Measurements from ENCODE around the gene PIP.
"Not testable (repeated sequence)": the region's sequence is repeated elsewhere in the genome, so short reads cannot be mapped to it uniquely, and the experiment has no call there.

The PIP gene

DNA sequence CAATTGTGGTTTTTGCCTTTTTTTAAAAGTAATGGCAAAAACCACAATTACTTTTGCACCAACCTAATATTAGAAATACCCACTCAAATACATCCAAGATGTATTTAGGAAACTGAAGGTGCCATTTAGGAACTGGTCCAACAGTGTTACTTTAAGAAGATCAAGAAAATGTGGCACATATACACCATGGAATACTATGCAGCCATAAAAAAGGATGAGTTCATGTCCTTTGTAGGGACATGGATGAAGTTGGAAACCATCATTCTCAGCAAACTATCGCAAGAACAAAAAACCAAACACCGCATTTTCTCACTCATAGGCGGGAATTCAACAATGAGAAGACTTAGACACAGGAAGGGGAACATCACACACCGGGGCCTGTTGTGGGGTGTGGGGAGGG is 48.9 kb downstream of the PIP start:
- DNase-seq: not testable (repeated sequence)

DNA sequence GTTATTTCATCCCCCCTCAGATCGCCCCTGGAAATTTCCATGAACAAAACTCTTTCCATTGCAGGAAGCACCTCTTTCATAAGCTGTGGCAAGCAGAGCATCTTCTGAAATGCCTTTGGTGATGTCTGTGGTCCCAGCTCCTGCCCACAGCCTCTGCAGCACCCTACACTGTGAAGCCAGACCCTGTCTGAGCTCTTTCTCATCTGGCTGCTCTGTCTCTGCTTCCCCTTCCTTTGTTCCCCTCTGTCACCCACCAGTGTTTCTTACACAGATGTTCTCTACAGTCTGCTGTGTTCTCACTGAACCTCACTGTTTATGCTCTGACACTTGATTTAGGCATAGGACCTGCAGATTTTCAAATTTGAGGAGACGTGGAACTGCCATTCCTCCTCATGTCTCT is 49.5 kb downstream of the PIP start:
- no peak for DNase-seq

DNA sequence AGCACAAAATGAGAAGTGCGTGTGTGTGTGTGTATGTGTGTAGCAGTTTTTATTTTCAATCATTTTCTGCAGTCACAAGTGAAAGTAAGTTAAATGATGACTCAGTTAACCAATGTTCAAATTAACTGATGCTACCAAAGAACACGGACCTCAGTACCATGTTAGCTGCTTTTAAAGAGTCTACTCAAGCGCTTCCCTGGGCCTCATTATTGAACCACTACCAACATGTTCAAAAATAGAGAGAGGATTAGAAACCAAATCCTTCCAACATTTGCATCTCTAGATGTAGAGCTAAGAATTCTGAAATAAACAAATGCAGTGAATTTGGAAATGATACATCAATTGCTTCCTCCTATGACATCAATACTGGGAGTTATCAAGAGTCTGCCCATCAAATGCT is 51.1 kb downstream of the PIP start, which contains the start of gene TAS2R39:
Gene TAS2R39, plus strand, starts transcription at position 396 of the 400 bp plus-strand sequence. Its CDS starts 0 bp downstream, at position 396.
- no peak for DNase-seq

DNA sequence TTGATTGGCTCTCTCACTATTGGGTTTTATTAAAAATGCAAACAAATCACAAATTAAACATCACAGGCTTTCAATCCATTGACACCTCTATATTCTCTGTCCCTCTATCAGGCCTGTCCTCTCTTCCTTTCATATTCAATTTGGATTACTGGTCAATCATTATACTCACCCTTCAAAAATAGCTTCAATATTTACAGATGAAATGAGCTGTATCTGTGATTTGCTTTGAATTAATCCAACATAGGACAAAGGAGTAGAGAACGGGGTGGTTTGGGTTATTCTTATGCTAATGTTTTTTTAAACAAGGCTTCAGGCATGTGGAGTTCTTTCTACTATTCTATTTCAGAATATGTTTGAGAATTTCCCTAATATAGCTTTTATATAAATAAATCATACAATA is 53.7 kb downstream of the PIP start:
- DNase-seq: no peak

DNA sequence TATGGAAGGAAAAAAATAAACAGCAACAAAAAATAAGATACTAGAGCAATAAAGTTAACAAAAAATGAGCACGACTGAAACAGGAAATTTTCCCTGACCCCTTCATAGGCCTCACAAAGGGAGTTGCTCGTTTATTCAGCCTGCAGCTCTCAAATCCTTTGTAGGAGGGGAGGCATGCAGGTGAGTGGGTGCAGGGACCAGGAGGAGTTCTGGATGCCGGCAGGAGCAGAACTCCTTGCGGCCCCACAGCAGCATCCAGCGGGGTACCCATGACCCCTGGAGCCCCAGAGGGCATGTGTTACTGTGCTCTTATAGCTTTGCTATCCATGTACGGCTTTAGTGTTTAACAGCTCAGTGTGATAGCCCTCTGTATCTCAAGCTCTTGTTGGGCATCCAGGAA is 57.1 kb downstream of the PIP start:
- DNase-seq: no peak
